Epithelial cell of esophagus (primary cell): ENCODE data around the gene ANXA6.

ENCODE experiments used
- DNase-seq: peaks from one replicate; pipeline ENCODE4 v3.0.0; 2010; ENCODE audit warnings: low read depth
- H3K4me3 ChIP-seq: 2 replicates; pipeline ENCODE4 v1.5.1; 2011; ENCODE audit warnings: mild to moderate bottlenecking, low read length, control low read depth
- CTCF ChIP-seq: IDR thresholded peaks from 2 replicates; pipeline ENCODE4 v1.5.1; 2011; ENCODE audit warnings: low read depth, mild to moderate bottlenecking, low read length, control low read depth, inconsistent platforms; ENCODE audit not compliant: insufficient read depth; ENCODE audit errors: missing control alignments

The ANXA6 gene

GRCh38 chr5:151186052-151186451 lies 28.5 kb upstream of the ANXA6 start:
- no peak for TF ChIP-seq CTCF
- no peak overlapping the region for H3K4me3 ChIP-seq
- DNase-seq: no peak

- no peak overlapping the region for H3K4me3 ChIP-seq
These were observed 26.9 kb upstream of the ANXA6 start for GRCh38 chr5:151184316-151185042.

GRCh38 chr5:151183456-151184245 lies 26.1 kb upstream of the ANXA6 start:
- DNase-seq: peak; percentile 66
- no peak for TF ChIP-seq CTCF
- H3K4me3 ChIP-seq: no peak overlapping the region

More at GRCh38 chr5:151184316-151185042, 26.9 kb upstream of the ANXA6 start:
- no peak for DNase-seq
- TF ChIP-seq CTCF: no peak

DNA sequence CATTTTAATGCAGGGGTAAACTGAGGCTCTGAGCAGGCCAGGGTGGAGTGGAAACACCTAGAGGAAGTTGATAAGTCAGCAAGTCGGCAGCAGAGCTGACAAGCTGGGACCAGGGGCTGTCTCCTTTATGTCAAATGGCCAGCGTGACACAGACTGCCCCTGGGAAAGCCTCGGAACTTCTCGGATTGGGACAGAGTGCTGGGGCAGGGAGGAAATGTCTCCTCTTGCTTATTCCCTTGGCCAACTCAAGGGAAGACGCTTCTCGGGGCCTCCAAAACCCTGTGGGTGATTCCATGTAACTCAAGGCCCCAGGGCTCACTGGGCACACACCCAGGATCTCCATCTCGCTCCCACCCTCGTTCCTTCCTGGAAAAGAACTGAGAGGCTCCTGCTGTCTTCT lies 25.4 kb upstream of the ANXA6 start:
- no peak for TF ChIP-seq CTCF

DNA sequence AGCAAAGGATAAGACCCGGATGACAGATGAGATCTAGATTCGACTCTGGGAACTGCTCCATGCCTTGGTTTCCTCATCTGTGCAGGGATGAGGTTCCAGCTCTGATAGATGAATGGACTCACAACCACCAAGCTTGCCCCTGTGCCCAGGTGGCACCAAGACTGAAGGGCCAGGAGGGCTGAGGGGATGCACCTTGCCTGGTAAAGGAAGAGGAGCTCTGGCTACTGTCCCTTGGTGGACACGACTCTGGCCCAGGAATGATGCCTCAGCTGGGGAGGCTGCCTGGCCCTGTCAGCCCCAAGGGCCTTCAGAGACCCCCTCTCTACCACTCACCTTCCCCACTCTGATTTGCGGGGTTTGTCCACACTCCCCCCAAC lies 24.9 kb upstream of the ANXA6 start:
- no peak for DNase-seq
- TF ChIP-seq CTCF: no peak

More for the DNA sequence above, 25.4 kb upstream of the ANXA6 start:
- DNase-seq: no peak
- no peak overlapping the region for H3K4me3 ChIP-seq

DNA sequence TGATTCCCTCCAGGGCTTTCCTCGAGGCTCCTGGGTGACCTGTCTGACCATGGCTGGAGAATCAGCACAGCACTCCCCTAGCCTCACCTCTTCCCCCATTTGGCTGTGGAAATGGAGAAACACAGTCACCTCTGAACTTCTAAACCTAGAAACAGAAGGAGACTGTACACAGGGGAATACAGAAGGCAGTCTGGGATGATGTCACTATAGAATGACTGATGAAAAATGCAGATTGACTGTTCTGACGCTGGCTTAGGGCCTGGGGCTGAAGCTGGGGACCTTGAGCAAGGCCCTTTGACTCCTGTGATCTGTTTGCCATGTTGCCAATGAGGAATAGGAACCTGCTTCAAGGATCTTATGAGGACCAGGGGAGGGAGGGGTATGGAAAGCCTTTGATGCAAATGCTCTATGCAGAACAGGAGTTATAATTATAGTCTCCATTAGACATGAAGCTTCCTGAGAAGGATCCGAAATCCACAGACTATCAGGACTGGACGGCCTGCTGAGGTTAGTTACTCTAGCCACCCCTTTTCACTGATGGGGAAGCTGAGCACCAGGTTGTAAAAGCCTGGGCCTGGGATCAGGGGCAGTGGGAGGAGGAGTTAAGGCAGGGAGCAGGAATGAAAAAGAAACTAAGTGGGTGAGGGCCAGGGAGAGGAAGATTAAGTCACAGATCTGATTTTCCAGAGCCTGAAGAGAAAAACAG lies 24.4 kb upstream of the ANXA6 start:
- H3K4me3 ChIP-seq: no peak overlapping the region
- DNase-seq: no peak
- TF ChIP-seq CTCF: no peak

More for the DNA sequence above, 24.9 kb upstream of the ANXA6 start:
- no peak overlapping the region for H3K4me3 ChIP-seq
